H4 (cell line): Measurements from ENCODE around the gene C5orf22. TPM values are rescaled to one million over a fixed set of nuclear protein-coding genes. Genes with fewer than 3 reads are reported as not detected.
"Not testable (repeated sequence)": the region's sequence is repeated elsewhere in the genome, so short reads cannot be mapped to it uniquely, and the experiment has no call there.

ENCODE experiments used
- DNase-seq: peaks from one replicate; pipeline ENCODE4 v3.0.0-alpha.2; 2015; ENCODE audit warnings: low spot score
- total RNA-seq: library from RNA; depleted of rRNA; stranded (reverse); fragments of >200 nt; shearing (Covaris generic); gene quantifications from 2 replicates; pipeline ENCODE4 v1.2.3, GENCODE V29; 2014

Gene C5orf22
- total RNA-seq, 1 experiment from 2014 or later = 29.0 TPM

GRCh38 chr5:31553863-31554262 is 21.8 kb downstream of the C5orf22 start:
- no peak for DNase-seq

DNA sequence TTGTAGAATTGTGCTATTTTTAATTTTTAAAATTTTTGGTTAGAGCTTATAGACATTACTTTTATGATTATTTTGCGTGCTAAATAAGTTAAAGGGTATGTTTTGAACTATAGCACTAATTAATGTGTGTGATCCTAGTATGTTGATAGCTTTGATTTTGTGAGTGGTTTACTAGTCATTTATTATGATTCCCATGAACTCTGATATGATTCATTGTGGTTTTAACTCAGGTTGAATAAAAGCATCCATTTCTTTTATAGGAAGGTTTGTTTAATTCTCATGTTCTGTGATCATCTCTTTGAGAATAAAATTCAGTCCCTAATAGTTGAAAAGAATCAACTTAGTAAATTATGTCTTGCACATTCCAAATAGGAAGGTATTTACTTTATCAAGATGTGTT is 22.5 kb downstream of the C5orf22 start:
- no peak for DNase-seq

DNA sequence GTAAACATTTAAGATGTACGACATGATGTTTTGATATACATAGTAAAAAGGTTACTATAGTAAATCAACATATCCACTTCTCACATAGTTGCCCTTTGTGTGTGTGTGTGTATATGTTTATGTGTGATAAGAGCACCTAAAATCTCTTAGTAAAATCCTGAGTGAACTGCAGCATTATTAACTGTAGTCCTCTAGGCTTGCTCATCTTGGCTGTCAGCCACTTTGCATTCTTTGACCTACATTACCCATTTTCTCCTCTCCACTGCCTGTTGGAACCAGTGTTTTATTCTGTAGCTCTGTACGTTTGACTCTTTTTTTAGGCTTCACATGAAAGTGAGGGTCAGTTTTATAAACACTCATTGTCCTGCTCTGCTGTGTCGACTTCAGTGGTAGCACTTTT is 24.4 kb downstream of the C5orf22 start:
- DNase-seq = no peak

DNA sequence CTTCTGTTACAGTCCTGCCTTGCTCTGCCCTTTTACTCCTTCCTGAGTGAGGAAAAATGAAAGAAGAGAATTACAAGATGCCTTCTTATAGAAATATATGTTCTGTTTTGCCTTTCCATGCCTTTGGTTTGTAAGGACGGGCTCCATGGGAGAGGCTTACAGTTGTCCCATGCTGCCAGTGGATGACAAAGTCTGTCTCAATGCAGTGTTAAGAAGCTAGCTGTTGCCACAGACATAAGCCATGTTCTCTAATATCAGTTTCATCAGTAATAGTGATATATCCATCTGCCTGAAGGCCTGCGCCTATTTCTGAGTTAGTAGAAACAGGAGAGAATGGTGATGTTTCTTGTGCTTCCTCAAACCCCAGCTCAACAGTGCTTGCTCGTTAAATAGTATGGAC is 27.8 kb downstream of the C5orf22 start:
- no peak for DNase-seq

DNA sequence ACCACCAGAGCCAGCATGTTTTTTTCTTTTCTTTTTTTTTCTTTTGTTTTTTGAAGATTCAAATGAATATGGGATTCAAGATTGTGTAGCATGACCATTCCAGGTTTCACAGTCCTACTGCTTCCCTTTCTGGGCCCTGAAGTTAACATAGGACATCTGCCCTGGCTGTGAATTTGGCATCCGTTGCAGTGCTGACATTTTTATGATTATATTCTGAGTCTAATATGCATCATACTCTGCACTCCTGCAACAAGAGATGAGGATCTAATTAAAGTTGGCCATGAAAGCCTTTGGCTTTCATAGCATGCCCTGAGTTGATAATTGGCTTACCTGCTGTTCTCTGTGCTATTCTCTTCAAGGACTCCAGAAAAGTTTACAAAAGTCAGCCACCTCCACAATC is 29.8 kb downstream of the C5orf22 start:
- no peak for DNase-seq

- DNase-seq = no peak
These were observed 31.1 kb downstream of the C5orf22 start for GRCh38 chr5:31563216-31563615.

- DNase-seq = not testable (repeated sequence)
These were observed 34.3 kb downstream of the C5orf22 start for GRCh38 chr5:31566362-31566761.

- no peak for DNase-seq
These were observed 36.3 kb downstream of the C5orf22 start for GRCh38 chr5:31568302-31568835.

- no peak for DNase-seq
These were observed 37.0 kb downstream of the C5orf22 start for GRCh38 chr5:31569068-31569467.

DNA sequence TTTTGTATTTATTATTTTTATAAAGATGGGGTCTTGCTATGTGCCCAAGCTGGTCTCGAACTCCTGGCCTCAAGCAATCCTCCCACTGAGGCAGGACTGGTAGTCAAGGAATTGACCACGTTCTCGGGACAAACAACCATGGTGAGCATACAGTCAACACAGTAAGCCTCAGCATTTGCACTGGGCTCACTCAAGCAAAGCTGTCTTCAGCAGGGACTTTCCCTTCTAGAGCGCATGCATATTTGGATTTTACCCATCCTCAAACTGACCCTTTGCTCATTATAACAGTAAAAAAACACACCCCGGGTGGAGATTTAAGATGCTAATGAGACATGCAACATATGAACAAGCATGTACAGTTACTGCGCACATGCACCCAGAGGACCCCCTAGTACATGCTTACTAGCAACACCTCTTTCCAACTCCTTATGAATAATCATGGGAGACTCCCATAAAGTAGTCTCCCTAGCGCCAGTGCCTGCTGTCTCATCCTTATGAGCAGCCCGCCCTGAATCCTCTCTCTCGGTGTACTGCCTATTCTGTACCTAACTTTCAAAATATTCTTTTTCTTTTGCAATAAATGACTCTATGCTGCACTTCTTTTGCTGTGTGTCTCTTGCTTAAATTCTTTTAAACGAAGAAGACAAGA is 41.5 kb downstream of the C5orf22 start:
- no peak for DNase-seq

- no peak for DNase-seq
These were observed 42.7 kb downstream of the C5orf22 start for GRCh38 chr5:31574772-31575171.

- no peak for DNase-seq
These were observed 45.3 kb downstream of the C5orf22 start for GRCh38 chr5:31577438-31577837.

DNA sequence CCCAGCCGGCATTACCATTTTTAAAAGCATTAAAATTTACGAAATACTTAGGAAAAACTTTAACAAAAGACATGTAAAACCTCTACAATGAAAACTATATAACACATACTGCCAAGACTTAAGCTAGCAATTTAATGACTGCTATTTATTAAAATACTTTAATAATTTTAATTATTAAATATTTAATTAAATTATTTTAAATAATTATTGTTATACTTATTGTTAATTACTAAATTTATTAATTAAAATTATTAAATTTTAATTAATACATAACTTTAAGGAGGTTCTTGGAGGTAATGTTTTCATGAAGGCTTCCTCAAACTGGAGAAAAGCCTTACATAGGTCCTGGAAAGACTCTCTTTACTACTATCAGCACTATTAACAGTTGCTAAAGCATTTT is 47.5 kb downstream of the C5orf22 start:
- no peak for DNase-seq

GRCh38 chr5:31581498-31582099 is 49.5 kb downstream of the C5orf22 start:
- peak; percentile 43 for DNase-seq

DNA sequence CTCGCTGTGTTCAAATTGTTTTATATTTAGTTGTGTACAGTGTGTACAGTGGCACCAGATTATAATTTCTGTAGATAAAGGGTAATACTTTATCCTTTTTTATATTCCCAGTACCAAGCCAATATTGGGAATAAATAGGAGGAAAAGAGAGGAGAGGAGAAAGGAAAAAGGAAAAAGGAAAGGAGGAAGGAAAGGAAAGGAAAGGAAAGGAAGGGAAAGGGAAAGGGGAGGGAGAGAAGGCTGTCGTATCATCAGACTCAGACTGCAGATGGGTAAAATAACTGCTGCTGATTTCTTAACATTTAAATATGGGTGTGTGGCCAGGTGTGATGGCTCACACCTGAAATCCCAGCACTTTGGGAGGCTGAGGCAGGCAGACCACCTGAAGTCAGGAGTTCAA is 51.0 kb downstream of the C5orf22 start:
- no peak for DNase-seq

DNA sequence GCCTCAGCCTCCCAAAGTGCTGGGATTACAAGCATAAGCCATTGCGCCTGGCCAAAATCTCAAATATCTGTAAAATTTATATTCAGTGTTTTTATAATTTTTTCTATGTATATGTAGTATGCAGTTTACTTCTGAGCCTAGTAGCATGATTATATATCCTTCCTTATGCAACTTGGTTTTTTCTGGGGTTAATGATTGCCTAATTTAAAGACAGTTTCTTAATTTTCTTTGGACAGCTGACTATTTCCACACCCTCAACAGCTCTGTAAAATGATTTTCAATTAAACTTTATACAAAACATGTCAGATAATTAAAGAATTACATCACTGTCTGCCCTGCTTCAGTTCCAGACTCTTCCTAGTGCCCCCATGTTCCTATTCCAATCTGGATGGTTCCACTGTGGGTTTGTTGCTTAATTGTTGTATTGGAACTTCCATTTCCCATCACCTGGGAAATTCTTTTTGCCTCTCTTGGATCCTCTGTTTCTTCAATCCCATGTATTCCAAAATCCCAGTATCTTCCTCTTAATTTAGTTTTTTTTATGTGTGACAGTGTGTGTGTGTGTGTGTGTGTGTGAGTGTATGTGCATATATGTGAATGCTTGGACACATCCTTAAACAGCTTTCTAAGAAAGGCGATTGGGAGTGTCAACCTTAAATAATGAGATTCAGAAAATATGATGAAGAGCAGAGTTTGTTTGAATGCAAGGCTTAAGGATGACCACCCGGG is 53.2 kb downstream of the C5orf22 start:
- DNase-seq = no peak

DNA sequence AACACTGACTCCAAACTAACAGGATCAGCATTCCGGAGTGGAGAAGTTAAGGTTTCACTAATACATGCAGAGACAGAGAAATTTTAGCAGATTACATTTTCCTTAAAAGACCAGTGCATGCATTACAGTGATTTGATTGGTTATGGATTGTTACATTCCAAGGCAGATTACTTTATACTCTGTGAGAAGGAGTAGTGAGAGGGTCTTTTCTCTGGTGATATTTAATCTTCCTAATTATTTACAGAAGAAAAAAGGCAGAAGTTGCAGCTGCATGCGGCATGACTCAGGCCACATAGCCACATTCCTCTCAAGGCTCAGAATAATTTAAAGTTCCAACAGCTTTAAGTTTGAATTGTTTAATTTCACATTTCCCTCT is 53.8 kb downstream of the C5orf22 start:
- DNase-seq = no peak

DNA sequence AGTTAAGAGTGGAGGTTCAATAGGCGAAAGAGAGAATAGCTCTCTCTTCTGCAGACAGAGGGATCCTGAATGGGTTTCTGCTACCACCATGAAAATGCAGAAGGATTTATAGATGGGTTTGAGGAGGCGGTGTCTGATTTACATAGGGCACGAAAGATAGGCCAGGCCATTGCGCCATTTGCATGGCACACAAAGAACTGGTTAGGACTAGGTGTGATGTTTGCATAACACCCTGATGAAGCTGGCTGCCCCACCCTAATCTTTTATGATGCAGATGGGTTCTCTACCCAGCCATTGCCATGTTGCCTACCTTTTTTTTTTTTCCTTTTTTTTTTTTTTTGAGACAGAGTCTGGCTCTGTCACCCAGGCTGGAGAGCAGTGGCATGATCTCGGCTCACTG is 55.4 kb downstream of the C5orf22 start:
- DNase-seq = no peak

- no peak for DNase-seq
These were observed 61.6 kb downstream of the C5orf22 start for GRCh38 chr5:31593665-31594064.

DNA sequence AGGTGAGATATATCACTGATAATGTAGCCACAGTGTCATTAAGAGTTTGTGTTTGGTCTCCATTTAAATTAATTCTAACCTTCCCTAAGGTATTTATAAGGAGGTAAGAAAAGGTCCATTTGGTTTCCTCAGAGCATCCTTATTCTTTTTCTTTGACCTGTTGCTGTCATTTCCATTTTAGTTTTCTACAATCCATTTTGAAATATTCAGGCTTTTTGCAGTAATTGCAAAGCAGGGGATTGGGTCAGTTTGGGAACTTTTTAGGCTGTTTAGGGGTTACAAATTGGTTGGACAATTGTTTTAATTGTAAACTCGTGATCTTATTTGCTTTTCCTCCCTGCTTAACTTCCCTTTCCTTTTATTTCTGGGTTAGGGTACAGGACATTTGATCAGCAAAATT is 64.3 kb downstream of the C5orf22 start:
- DNase-seq = no peak

DNA sequence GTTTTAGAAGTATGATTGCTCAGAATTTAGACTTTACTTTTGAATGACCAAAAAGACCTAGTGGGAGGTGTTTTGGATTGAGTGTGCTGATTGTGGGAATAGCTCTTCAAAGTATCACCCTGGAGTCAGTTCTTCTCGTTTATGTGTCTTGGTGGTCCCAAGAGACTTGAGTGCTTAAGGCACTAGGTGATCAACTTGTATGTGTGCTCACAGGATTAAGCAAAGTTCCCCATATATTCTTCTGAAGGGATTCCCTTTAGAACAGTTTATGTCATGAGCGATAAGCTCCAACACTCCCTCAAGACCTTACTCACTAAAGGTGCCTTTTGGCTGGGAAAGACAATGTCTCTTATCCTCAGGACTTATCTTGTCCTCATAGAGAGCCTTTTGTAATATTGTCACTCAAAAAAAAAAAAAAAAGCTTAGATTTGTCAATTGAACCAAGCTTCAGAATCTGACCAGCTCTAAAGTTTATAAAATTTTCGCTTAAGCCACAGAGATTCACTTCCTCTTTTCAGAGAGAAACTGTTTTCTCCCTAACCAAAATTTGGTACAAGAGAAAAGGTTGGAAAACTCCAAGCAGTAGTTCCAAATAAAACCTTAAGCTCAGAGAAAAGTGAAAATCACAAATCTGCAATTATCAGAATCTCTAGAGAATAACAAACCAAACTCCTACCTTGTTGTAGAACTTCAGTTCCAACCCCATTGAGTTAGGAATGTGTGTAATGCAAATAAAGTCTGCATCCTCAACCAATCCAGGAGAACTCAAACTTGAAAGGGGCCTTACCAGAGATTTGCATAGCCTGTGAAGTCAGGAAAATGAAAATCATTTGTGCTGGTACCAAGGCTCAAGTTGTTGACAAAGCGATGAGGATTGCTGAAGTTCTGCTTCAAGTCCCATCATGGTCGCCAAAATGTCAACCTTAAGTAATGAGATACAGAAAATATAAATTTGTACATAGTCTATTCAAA is 66.8 kb downstream of the C5orf22 start:
- DNase-seq = no peak

DNA sequence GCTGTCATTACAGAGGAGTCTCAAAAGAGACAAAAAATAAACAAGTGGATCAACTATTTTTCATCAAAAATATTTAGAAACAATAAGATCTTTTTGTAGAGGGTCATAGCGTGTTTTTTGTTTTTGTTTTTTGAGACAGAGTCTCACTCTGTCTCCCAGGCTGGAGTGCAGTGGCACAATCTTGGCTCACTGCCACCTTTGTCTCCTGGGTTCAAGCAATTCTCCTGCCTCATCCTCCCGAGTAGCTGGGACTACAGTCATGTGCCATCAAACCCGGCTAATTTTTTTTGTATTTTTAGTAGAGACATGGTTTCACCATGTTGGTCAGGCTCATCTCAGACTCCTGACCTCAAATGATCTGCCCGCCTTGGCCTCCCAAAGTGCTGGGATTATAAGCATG is 70.2 kb downstream of the C5orf22 start:
- DNase-seq = not testable (repeated sequence)
